ENCODE results near the gene CLPTM1L.

Gene CLPTM1L

GRCh38 chr5:1366514-1366913 lies 21.6 kb upstream of the CLPTM1L start:
- Histone ChIP-seq H2BK120ac (ENCODE audit: low read depth, low read length) (no peak overlapping the region), H3K27me3 (ENCODE audit: control insufficient read depth in 1 of 2, insufficient read depth in 1 of 2, low read length in 2 of 2) (peaks cover 48 to 93% of the 10 kb centered on the region in 2 experiments), H3K4me3 (ENCODE audit: insufficient read depth in 1 of 2, low read depth in 1 of 2, low read length in 2 of 2) (no peak overlapping the region), H3K9me3 (ENCODE audit: control insufficient read depth, low read length) (no peaks in the 10 kb centered on the region), H2BK5ac (ENCODE audit: low read depth, low read length, poor library complexity, severe bottlenecking) (no peak overlapping the region), H2AK5ac (ENCODE audit: low read length, severe bottlenecking) (no peak overlapping the region), H4K91ac (ENCODE audit: low read length) (no peak overlapping the region), H3K4me2 (ENCODE audit: low read length, poor library complexity, severe bottlenecking) (no peak overlapping the region), H2AFZ (ENCODE audit: low read depth, low read length) (no peak overlapping the region), H3K79me1 (replicated peaks; ENCODE audit: low read length, poor library complexity, severe bottlenecking) (no peaks in the 10 kb centered on the region), H3K23ac (ENCODE audit: low read length in 2 of 2) (no peak overlapping the region), H3K4me1 (ENCODE audit: control insufficient read depth, insufficient read depth, low read depth, low read length) (no peaks in the 10 kb centered on the region), H3K18ac (ENCODE audit: low read depth in 1 of 2, low read length in 2 of 2) (no peak overlapping the region), H3K27ac (ENCODE audit: low read length, poor library complexity, severe bottlenecking) (no peak overlapping the region), H3K36me3 (ENCODE audit: control insufficient read depth in 1 of 2, insufficient read depth in 2 of 2, low read depth in 1 of 2, low read length in 2 of 2) (no peaks in the 10 kb centered on the region), H3K4ac (ENCODE audit: low read depth in 1 of 2, low read length in 2 of 2) (no peak overlapping the region), H2BK15ac (ENCODE audit: low read depth, poor library complexity, severe bottlenecking) (no peak overlapping the region), H2BK12ac (ENCODE audit: low read length in 2 of 2) (no peak overlapping the region), H3K14ac (ENCODE audit: low read length in 2 of 2) (no peak overlapping the region), H4K8ac (ENCODE audit: low read length) (no peak overlapping the region), H3K9ac (ENCODE audit: low read length) (no peak overlapping the region)
- no peak for DNase-seq
- 93% methylated on average over 14 of the region's 14 CpGs for WGBS

GRCh38 chr5:1364211-1364610 lies 19.3 kb upstream of the CLPTM1L start:
- Histone ChIP-seq H3K4me2 (ENCODE audit: low read length, poor library complexity, severe bottlenecking) (no peak overlapping the region), H2BK5ac (ENCODE audit: low read depth, low read length, poor library complexity, severe bottlenecking) (no peak overlapping the region), H3K9ac (ENCODE audit: low read length) (no peak overlapping the region), H2BK120ac (ENCODE audit: low read depth, low read length) (no peak overlapping the region), H3K4ac (ENCODE audit: low read depth in 1 of 2, low read length in 2 of 2) (no peak overlapping the region), H3K18ac (ENCODE audit: low read depth in 1 of 2, low read length in 2 of 2) (no peak overlapping the region), H3K27ac (ENCODE audit: low read length, poor library complexity, severe bottlenecking) (no peak overlapping the region), H3K14ac (ENCODE audit: low read length in 2 of 2) (no peak overlapping the region), H4K8ac (ENCODE audit: low read length) (no peak overlapping the region), H2AFZ (ENCODE audit: low read depth, low read length) (no peak overlapping the region), H4K91ac (ENCODE audit: low read length) (no peak overlapping the region), H3K4me3 (ENCODE audit: insufficient read depth in 1 of 2, low read depth in 1 of 2, low read length in 2 of 2) (no peak overlapping the region), H3K79me1 (replicated peaks; ENCODE audit: low read length, poor library complexity, severe bottlenecking) (no peaks in the 10 kb centered on the region), H2BK15ac (ENCODE audit: low read depth, poor library complexity, severe bottlenecking) (no peak overlapping the region), H3K23ac (ENCODE audit: low read length in 2 of 2) (no peak overlapping the region), H3K27me3 (ENCODE audit: control insufficient read depth in 1 of 2, insufficient read depth in 1 of 2, low read length in 2 of 2) (peaks cover 44 to 89% of the 10 kb centered on the region in 2 experiments), H2BK12ac (ENCODE audit: low read length in 2 of 2) (no peak overlapping the region), H2AK5ac (ENCODE audit: low read length, severe bottlenecking) (no peak overlapping the region), H3K4me1 (ENCODE audit: control insufficient read depth, insufficient read depth, low read depth, low read length) (no peaks in the 10 kb centered on the region), H3K9me3 (ENCODE audit: control insufficient read depth, low read length) (no peaks in the 10 kb centered on the region), H3K36me3 (ENCODE audit: control insufficient read depth in 1 of 2, insufficient read depth in 2 of 2, low read depth in 1 of 2, low read length in 2 of 2) (no peaks in the 10 kb centered on the region)
- WGBS = 77% methylated on average over 8 of the region's 9 CpGs
- DNase-seq = no peak

GRCh38 chr5:1363581-1363980 lies 18.7 kb upstream of the CLPTM1L start:
- H3K4me2 ChIP-seq (ENCODE audit: low read length, poor library complexity, severe bottlenecking) = no peak overlapping the region
- H3K4me1 ChIP-seq (ENCODE audit: control insufficient read depth, insufficient read depth, low read depth, low read length) = no peaks in the 10 kb centered on the region
- no peak overlapping the region for H3K23ac ChIP-seq (ENCODE audit: low read length in 2 of 2)
- no peaks in the 10 kb centered on the region for H3K79me1 ChIP-seq (replicated peaks; ENCODE audit: low read length, poor library complexity, severe bottlenecking)
- no peaks in the 10 kb centered on the region for H3K36me3 ChIP-seq (ENCODE audit: control insufficient read depth in 1 of 2, insufficient read depth in 2 of 2, low read depth in 1 of 2, low read length in 2 of 2)
- no peak overlapping the region for H2BK15ac ChIP-seq (ENCODE audit: low read depth, poor library complexity, severe bottlenecking)
- H3K4me3 ChIP-seq (ENCODE audit: insufficient read depth in 1 of 2, low read depth in 1 of 2, low read length in 2 of 2) = no peak overlapping the region
- no peak overlapping the region for H4K8ac ChIP-seq (ENCODE audit: low read length)
- no peak overlapping the region for H3K18ac ChIP-seq (ENCODE audit: low read depth in 1 of 2, low read length in 2 of 2)
- no peak overlapping the region for H2AK5ac ChIP-seq (ENCODE audit: low read length, severe bottlenecking)
- no peak overlapping the region for H3K9ac ChIP-seq (ENCODE audit: low read length)
- WGBS = 87% methylated on average over 14 of the region's 16 CpGs
- H3K4ac ChIP-seq (ENCODE audit: low read depth in 1 of 2, low read length in 2 of 2) = no peak overlapping the region
- peaks cover 45 to 89% of the 10 kb centered on the region in 2 experiments for H3K27me3 ChIP-seq (ENCODE audit: control insufficient read depth in 1 of 2, insufficient read depth in 1 of 2, low read length in 2 of 2)
- DNase-seq = no peak
- H3K14ac ChIP-seq (ENCODE audit: low read length in 2 of 2) = no peak overlapping the region
- no peak overlapping the region for H4K91ac ChIP-seq (ENCODE audit: low read length)
- H2AFZ ChIP-seq (ENCODE audit: low read depth, low read length) = no peak overlapping the region
- H3K9me3 ChIP-seq (ENCODE audit: control insufficient read depth, low read length) = no peaks in the 10 kb centered on the region
- H2BK12ac ChIP-seq (ENCODE audit: low read length in 2 of 2) = no peak overlapping the region
- no peak overlapping the region for H2BK5ac ChIP-seq (ENCODE audit: low read depth, low read length, poor library complexity, severe bottlenecking)
- H3K27ac ChIP-seq (ENCODE audit: low read length, poor library complexity, severe bottlenecking) = no peak overlapping the region
- no peak overlapping the region for H2BK120ac ChIP-seq (ENCODE audit: low read depth, low read length)

- Histone ChIP-seq H2BK15ac (ENCODE audit: low read depth, poor library complexity, severe bottlenecking) (no peak overlapping the region), H3K27me3 (ENCODE audit: control insufficient read depth in 1 of 2, insufficient read depth in 1 of 2, low read length in 2 of 2) (peaks cover 43 to 89% of the 10 kb centered on the region in 2 experiments), H2AFZ (ENCODE audit: low read depth, low read length) (no peak overlapping the region), H2BK5ac (ENCODE audit: low read depth, low read length, poor library complexity, severe bottlenecking) (no peak overlapping the region), H3K4me1 (ENCODE audit: control insufficient read depth, insufficient read depth, low read depth, low read length) (no peaks in the 10 kb centered on the region), H3K23ac (ENCODE audit: low read length in 2 of 2) (no peak overlapping the region), H2AK5ac (ENCODE audit: low read length, severe bottlenecking) (no peak overlapping the region), H3K18ac (ENCODE audit: low read depth in 1 of 2, low read length in 2 of 2) (no peak overlapping the region), H3K4me3 (ENCODE audit: insufficient read depth in 1 of 2, low read depth in 1 of 2, low read length in 2 of 2) (no peak overlapping the region), H3K14ac (ENCODE audit: low read length in 2 of 2) (no peak overlapping the region), H4K8ac (ENCODE audit: low read length) (no peak overlapping the region), H4K91ac (ENCODE audit: low read length) (no peak overlapping the region), H3K36me3 (ENCODE audit: control insufficient read depth in 1 of 2, insufficient read depth in 2 of 2, low read depth in 1 of 2, low read length in 2 of 2) (no peaks in the 10 kb centered on the region), H3K4me2 (ENCODE audit: low read length, poor library complexity, severe bottlenecking) (no peak overlapping the region), H3K27ac (ENCODE audit: low read length, poor library complexity, severe bottlenecking) (no peak overlapping the region), H3K9ac (ENCODE audit: low read length) (no peak overlapping the region), H2BK120ac (ENCODE audit: low read depth, low read length) (no peak overlapping the region), H3K9me3 (ENCODE audit: control insufficient read depth, low read length) (no peaks in the 10 kb centered on the region), H3K4ac (ENCODE audit: low read depth in 1 of 2, low read length in 2 of 2) (no peak overlapping the region), H2BK12ac (ENCODE audit: low read length in 2 of 2) (no peak overlapping the region), H3K79me1 (replicated peaks; ENCODE audit: low read length, poor library complexity, severe bottlenecking) (no peaks in the 10 kb centered on the region)
- DNase-seq = no peak
- 75% methylated on average over 6 of the region's 6 CpGs for WGBS
Measured at GRCh38 chr5:1363160-1363559, 18.3 kb upstream of the CLPTM1L start.

Data from mesenchymal stem cell (in vitro differentiated cells and primary cell).